Astrocyte (in vitro differentiated cells and primary cell): Measurements from ENCODE around the gene CD226.

ENCODE experiments used
- EZH2 ChIP-seq: IDR thresholded peaks from 2 replicates; pipeline ENCODE4 v1.6.1; 2012; ENCODE audit warnings: mild to moderate bottlenecking, low read length, inconsistent platforms; ENCODE audit not compliant: insufficient read depth
- TF ChIP-seq, protein P1 (sequence below): IDR thresholded peaks from 2 replicates; pipeline ENCODE4 v1.5.1; 2011; ENCODE audit warnings: low read depth, mild to moderate bottlenecking, inconsistent platforms, low read length, moderate library complexity; ENCODE audit not compliant: insufficient read depth

DNA sequence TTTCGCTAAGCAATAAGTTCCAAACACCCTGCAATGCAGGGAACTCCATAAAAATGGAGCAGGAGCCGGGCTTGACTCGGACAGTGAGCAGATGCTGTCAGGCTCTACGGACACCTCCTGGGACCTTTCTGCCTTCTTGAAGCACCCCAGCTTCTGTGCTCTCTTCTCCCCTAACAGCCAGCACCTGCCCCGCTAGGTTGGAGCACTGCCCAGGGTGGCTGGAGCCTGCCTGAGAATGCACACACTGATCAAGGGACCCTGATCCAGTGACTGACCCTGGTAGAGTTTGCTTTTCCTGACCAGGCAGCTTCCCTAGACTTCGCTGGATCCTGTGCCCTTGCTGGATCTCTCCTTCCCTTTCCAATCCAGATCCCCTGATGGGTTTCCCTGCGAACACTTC, 40.9 kb downstream of the CD226 start:
- TF ChIP-seq EZH2 = no peak
- TF ChIP-seq, protein P1, sequence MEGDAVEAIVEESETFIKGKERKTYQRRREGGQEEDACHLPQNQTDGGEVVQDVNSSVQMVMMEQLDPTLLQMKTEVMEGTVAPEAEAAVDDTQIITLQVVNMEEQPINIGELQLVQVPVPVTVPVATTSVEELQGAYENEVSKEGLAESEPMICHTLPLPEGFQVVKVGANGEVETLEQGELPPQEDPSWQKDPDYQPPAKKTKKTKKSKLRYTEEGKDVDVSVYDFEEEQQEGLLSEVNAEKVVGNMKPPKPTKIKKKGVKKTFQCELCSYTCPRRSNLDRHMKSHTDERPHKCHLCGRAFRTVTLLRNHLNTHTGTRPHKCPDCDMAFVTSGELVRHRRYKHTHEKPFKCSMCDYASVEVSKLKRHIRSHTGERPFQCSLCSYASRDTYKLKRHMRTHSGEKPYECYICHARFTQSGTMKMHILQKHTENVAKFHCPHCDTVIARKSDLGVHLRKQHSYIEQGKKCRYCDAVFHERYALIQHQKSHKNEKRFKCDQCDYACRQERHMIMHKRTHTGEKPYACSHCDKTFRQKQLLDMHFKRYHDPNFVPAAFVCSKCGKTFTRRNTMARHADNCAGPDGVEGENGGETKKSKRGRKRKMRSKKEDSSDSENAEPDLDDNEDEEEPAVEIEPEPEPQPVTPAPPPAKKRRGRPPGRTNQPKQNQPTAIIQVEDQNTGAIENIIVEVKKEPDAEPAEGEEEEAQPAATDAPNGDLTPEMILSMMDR = no peak
